SU-DHL-6 (cell line): ENCODE data around the gene COL5A1.

ENCODE experiments used
- H2AFZ ChIP-seq: fragments of 200-600 bp; sonication (generic); 2 replicates; pipeline ENCODE4 v1.6.1; 2014; ENCODE audit warnings: low read depth, mild to moderate bottlenecking, moderate library complexity, mixed read lengths, antibody characterized with exemption, low read length; ENCODE audit not compliant: severe bottlenecking
- H3F3A ChIP-seq: fragments of 200-600 bp; shearing (Covaris generic); 2 replicates; pipeline ENCODE4 v1.6.0; 2016; ENCODE audit warnings: antibody characterized with exemption, mild to moderate bottlenecking; ENCODE audit not compliant: insufficient read depth
- H3K27ac ChIP-seq: fragments of 200-600 bp; sonication (generic); 2 replicates; pipeline ENCODE4 v1.5.1; 2016; ENCODE audit warnings: low read depth, mild to moderate bottlenecking, low read length, moderate library complexity, mixed read lengths
- H3K27me3 ChIP-seq: fragments of 200-600 bp; sonication (generic), shearing (Covaris generic); 2 replicates; pipeline ENCODE4 v1.6.0; 2014; ENCODE audit warnings: mild to moderate bottlenecking, low read length
- H3K36me3 ChIP-seq: fragments of 200-600 bp; sonication (generic); 2 replicates; pipeline ENCODE4 v1.6.1; 2014; ENCODE audit warnings: mild to moderate bottlenecking, low read length, mixed read lengths
- H3K4me2 ChIP-seq: fragments of 300-600, 200-600 bp; shearing (Covaris generic), sonication (generic); 2 replicates; pipeline ENCODE4 v1.6.0; 2014; ENCODE audit warnings: low read length, low read depth, mild to moderate bottlenecking; ENCODE audit not compliant: poor library complexity, severe bottlenecking
- H3K4me3 ChIP-seq: fragments of 200-600 bp; sonication (generic); 2 replicates; pipeline ENCODE4 v1.5.1; 2014; ENCODE audit warnings: antibody characterized with exemption, low read length, mild to moderate bottlenecking, mixed read lengths; ENCODE audit not compliant: insufficient read depth, poor library complexity, severe bottlenecking
- H3K79me2 ChIP-seq: fragments of 200-600 bp; sonication (generic); 2 replicates; pipeline ENCODE4 v1.6.1; 2014; ENCODE audit warnings: mild to moderate bottlenecking, low read length, moderate library complexity; ENCODE audit not compliant: insufficient read depth
- H3K9ac ChIP-seq: fragments of 200-600 bp; sonication (generic); 2 replicates; pipeline ENCODE4 v1.7.0; 2014; ENCODE audit warnings: mild to moderate bottlenecking, low read length
- H3K9me2 ChIP-seq: fragments of 200-600 bp; sonication (generic); replicated peaks from 2 replicates; pipeline ENCODE4 v1.6.1; 2014; ENCODE audit warnings: low read length; ENCODE audit not compliant: insufficient read depth
- H3K9me3 ChIP-seq: fragments of 200-600 bp; sonication (generic); 2 replicates; pipeline ENCODE4 v1.6.1; 2014; ENCODE audit warnings: low read length, mixed read lengths; ENCODE audit not compliant: insufficient read depth
- H4K20me1 ChIP-seq: fragments of 200-600 bp; sonication (generic); 2 replicates; pipeline ENCODE4 v1.6.1; 2014; ENCODE audit warnings: low read depth, mild to moderate bottlenecking, antibody characterized with exemption, low read length, moderate library complexity, mixed read lengths
- CTCF ChIP-seq: fragments of 200-600 bp; sonication (generic); IDR thresholded peaks from one replicate; pipeline ENCODE4 v1.5.1; 2017; ENCODE audit warnings: antibody characterized with exemption, mild to moderate bottlenecking, low read length, moderate library complexity; ENCODE audit not compliant: insufficient read depth, poor library complexity, severe bottlenecking
- EZH2phosphoT487 ChIP-seq: fragments of 200-600 bp; sonication (generic), shearing (Covaris generic); conservative IDR thresholded peaks from 2 replicates; pipeline ENCODE4 v1.6.1; 2018; ENCODE audit warnings: mild to moderate bottlenecking, antibody characterized with exemption, low read length, moderate library complexity, mixed read lengths

COL5A1 gene

GRCh38 chr9:134892820-134893420 lies 251.3 kb downstream of the COL5A1 start:
- no peaks in the 10 kb centered on the region for H4K20me1 ChIP-seq
- no peaks in the 10 kb centered on the region for H3K36me3 ChIP-seq
- no peak overlapping the region for H3K4me2 ChIP-seq
- H3F3A ChIP-seq, result peaks cover 12% of the 10 kb centered on the region
- H3K27me3 ChIP-seq, result no peaks in the 10 kb centered on the region
- no peak overlapping the region for H3K9ac ChIP-seq
- H3K27ac ChIP-seq, result no peak overlapping the region
- no peak overlapping the region for H3K4me3 ChIP-seq
- no peaks in the 10 kb centered on the region for H3K9me2 ChIP-seq
- no peaks in the 10 kb centered on the region for H3K79me2 ChIP-seq
- TF ChIP-seq EZH2phosphoT487, result no peak
- no peak for TF ChIP-seq CTCF
- no peak overlapping the region for H2AFZ ChIP-seq
- no peaks in the 10 kb centered on the region for H3K9me3 ChIP-seq
